Non-pigmented ciliary epithelial cell (primary cell): Measurements from ENCODE around the gene OGFRL1.
A peak's percentile ranks its signal among the peaks of the same experiment; 100 is the strongest.

Experiments used
- DNase-seq: peaks from one replicate; pipeline ENCODE4 v3.0.0-alpha.2; 2010; ENCODE audit warnings: low read depth

The OGFRL1 gene

DNA sequence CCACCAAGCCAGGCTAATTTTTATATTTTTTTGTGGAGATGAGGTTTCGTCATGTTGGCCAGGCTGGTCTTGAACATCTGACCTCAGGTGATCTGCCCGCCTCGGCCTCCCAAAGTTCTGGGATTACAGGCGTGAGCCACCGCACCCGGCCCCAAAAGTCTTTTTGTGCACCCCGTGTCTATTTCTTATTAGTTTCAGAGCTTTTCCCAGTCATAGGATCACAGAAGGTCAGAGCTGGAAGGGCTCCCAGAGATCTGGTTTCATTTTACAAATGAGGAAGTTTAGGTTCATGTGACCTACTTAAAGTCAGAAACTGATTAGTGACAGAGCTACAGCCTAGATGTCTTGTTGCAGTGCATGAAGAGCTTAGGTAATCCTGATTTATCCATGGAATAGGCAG lies 1.6 kb upstream of the OGFRL1 start:
- no peak for DNase-seq

GRCh38 chr6:71287926-71288227 lies 734 bp upstream of the OGFRL1 start:
- DNase-seq, result no peak

- DNase-seq, result no peak
Measured at GRCh38 chr6:71289039-71289801, 609 bp downstream of the OGFRL1 start.

DNA sequence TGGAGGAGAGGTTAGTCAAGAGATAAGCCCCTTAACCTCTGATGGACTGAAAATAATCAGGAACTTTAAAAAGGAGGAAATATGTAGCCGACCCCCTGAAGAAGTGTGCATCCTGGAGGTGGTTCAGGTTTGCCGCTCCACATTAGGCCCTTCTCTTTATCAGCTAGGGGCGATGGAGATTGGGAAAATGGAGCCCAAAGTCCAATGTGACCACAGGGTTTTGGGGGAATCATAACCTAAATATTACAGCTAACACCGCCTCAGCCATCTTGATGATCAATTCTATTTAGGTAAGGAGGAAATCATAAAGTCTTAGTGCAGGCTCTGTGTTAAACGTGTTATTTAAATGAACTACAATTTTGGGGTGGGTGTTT lies 1.2 kb downstream of the OGFRL1 start:
- no peak for DNase-seq

- DNase-seq, result no peak
Measured at GRCh38 chr6:71290611-71291010, 2.0 kb downstream of the OGFRL1 start.

- DNase-seq, result no peak
Measured at GRCh38 chr6:71292001-71292400, 3.4 kb downstream of the OGFRL1 start.

- DNase-seq, result peak; percentile 82
Measured at GRCh38 chr6:71294121-71294523, 5.5 kb downstream of the OGFRL1 start.

DNA sequence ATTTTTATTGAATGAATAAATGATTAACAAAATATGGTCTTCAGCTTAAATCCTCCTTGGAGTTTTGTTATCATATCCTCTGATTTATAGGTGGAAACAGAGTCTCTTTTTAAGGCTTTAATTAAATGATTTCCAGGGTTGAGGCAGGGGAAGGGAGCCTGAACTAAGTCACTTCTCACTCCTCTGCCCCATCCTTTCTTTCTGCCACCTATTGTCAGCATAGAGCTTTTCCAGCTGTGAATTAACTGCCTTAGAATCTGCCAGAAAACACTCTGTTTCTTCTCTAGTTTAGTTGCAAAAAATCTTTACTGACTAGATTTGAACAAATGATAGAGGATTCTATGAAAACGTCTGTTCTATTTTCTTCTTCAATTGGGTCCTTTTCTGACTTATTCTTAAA lies 9.8 kb downstream of the OGFRL1 start:
- DNase-seq, result no peak

DNA sequence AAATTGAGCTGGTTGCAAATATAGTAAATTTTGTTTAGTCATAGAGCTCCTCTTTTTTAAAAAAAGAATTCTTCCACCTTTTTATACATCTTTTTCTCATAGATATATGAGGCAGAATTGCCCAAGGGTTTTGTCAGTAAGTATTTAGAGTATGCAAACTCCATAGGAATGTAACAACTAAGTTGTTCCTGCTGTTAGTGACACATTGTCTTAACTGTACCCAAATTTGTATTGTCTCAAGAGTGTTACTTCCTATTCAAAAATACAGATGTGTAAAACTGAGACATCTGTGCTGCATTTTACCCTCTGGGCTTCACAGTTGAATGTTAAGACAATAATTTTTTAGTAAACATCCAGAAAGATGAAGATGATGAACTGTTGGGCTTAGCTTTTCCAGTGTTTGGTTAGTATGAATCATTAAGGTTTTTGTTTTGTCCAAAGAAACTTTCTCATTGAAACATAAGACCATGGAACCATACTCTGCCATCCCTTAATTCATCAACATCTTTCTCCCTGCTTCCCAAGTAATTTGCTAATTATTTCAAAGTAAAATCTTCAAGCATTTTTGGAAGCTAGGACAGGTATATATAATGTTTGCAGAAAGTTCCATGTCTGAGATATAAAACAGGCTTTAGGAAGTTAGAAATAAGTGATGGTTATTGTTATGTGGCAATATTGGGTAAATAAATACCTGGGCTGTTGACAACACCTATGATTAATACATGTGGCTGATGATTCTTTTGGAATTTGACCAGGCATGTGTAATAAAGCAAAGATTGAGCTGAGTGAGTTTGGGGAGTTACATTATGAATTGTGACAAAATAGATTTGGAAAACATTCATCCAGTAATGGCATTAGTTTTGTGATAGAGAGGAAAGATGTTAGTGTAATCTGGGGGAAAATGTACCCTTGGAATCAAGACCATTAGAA lies 11.2 kb downstream of the OGFRL1 start:
- DNase-seq, result no peak

DNA sequence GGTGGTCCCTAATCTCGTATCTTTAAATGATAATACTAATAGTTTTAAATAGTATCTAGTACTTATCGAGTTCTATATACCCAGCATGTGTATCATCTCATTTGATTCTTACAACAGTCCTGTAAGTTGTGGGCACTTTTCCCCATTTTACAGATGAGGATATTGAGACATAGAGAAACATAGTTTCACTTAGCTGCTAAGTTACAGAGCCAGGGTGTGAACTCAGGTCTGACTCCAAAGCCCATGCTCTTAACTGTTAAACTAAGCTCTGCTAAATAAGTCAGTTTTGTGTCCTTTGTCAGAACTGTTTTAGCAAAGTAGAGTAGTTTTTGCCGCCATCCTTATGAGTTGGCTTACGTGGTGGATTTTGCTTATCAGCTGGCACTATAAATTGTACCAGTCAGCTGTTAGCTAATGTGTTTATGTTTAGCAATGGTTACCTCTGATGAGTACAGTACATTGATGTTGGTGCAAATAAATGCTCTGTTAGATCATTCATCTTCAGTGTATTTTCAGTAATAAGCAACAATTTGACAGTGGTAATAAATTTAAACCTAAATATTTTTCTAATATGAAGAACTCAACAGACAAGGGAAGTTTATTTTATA lies 12.1 kb downstream of the OGFRL1 start:
- no peak for DNase-seq

- no peak for DNase-seq
Measured at GRCh38 chr6:71301546-71301945, 12.9 kb downstream of the OGFRL1 start.

- DNase-seq, result no peak
Measured at GRCh38 chr6:71309656-71310055, 21.0 kb downstream of the OGFRL1 start.

DNA sequence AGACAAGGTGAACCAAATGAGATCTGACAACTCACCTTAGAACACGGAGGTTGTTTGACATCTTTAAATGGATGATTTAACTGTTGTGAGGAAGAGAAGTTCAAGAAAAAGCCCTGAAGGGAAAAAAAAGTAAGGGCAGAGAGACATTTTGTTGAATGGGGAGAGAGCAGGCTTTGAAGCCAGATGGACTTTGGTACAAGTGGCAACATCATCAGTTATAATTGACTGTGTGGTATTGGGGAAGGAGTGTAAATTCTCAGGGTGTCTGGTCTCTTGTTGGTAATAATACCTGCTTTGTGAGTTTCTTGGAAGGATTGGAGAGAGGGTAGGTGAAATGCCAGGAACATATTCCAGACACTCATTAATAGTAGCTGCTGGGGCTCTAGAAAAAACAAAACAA lies 21.6 kb downstream of the OGFRL1 start:
- no peak for DNase-seq

DNA sequence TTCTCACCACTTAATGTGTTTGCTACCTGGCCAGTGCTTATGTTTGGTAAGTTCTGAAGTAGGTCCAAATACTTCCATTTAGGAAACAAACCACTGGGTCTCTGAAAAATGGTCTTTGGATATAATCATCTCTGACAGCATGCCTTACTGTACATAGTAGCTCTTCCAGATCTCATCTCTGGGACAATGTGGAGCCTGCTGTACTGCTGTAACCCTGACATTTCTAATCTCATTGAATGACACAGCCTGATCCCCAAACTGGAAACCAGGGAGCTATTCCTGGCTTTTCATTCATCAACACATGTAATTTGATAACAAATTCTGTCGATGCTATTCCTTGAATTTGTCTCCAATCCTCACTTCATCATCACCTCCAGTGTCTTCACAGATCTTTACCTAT lies 23.5 kb downstream of the OGFRL1 start:
- no peak for DNase-seq

- DNase-seq, result no peak
Measured at GRCh38 chr6:71317441-71317840, 28.8 kb downstream of the OGFRL1 start.

DNA sequence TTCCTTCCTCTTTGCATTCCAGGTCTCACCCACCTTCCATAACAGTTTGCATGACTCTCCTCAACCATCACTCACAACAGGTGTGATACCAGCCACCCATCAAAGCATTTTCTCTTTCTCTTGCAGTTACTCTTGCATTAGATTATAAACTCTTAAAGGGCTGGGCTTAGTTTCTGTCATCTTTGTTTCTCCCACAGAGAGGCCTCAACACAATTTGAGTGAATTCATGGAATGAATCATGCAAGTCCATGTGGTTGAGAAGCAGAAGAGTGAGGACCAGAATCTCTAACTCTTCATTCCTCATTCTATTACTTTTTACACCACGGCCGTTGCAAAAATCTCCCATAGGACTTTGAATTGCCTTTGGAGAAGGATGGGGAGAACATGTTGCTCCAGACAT lies 31.4 kb downstream of the OGFRL1 start:
- no peak for DNase-seq

- DNase-seq, result no peak
Measured at GRCh38 chr6:71321314-71321713, 32.7 kb downstream of the OGFRL1 start.

DNA sequence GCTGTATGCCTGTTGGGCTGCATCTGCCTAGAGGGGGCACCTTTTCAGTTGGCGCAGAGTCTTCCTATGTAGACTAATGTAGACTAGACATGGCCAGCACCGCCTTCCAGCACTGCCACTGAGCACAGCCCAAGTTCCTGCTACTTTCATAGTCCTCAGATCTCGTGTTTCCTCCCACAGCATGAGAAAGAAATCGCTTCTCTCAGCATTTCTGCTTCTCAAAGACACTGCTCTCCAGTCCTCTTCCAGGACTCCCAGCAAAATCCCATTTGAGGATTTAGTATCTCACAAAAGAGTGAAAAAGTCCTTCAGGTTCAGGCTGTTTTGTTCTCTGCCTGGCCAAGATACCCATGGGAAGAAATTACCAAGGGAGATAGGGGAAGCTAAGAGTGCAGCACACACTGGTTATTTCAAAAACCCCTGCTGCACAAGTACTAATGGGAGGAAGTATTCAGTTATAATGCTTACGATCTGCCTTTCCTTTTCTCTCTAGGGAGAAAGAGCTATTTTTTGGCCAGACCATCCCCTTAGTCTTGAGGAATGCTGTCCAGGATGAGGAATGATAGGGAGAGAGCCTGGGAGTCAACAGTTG lies 35.7 kb downstream of the OGFRL1 start:
- no peak for DNase-seq

GRCh38 chr6:71326611-71327010 lies 38.0 kb downstream of the OGFRL1 start:
- DNase-seq, result no peak

DNA sequence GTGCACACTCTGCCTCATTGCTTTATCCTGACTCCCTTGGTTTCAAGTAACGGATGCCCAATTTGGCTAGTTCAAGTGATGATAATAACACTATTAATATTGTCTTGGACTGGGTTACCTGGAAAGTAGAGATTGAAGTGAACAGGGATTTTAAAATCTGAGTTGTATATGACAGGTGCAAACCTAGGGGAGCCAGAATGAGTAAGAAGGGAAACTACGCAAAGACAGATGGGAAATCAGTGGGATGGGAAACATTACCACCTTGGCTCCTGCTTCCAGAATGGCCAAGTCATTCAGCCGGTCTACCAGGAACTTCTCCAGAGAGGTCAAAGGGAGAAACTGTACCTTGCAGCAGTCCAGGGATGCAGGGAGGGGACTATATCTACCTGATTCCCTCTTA lies 41.9 kb downstream of the OGFRL1 start:
- DNase-seq, result no peak

- no peak for DNase-seq
Measured at GRCh38 chr6:71332012-71332411, 43.4 kb downstream of the OGFRL1 start.

DNA sequence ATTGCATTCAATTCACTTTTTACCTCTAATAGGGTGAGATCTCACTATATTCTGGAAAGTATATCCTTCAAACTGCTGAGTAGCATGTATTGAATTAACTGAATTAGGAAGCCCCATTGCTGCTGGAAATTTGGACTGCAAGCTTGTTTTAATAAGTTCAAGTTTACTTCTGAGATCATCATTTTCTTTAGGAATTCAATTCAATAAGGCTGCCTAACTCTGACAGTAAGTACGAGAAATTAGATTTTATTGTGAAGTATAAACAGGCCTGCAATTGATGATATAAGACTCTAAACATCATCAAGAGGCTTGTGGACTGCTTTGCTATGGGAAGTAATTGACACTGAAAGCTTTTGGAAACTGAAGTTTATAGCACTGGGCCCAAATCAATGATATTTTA lies 44.4 kb downstream of the OGFRL1 start:
- no peak for DNase-seq

DNA sequence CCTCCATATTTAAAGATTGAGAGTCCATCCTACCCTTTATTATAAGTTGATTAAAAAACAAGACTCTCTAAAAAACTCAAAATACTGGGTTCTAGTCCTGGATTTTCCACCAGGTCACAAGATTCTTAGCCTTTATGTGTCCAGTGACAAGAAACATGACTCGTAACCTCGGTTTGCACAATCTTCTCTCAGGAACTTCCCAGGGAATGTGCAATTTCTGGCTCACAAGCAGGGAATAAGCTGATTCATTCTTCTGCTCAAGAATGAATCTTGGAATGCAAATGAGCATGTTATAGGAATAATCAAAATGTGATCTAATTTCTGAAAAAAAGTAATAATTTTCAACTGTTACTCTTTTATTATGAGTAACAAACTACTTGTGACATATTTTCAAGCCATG lies 45.1 kb downstream of the OGFRL1 start:
- peak; percentile 67 for DNase-seq
